Fibroblast of peridontal ligament (primary cell): ENCODE measurements around the gene SAP30BP.
A peak's percentile ranks its signal among the peaks of the same experiment; 100 is the strongest.

Experiments
- DNase-seq: peaks from one replicate; pipeline ENCODE4 v3.0.0-alpha.2; 2010; ENCODE audit errors: extremely low read depth

Gene SAP30BP

DNA sequence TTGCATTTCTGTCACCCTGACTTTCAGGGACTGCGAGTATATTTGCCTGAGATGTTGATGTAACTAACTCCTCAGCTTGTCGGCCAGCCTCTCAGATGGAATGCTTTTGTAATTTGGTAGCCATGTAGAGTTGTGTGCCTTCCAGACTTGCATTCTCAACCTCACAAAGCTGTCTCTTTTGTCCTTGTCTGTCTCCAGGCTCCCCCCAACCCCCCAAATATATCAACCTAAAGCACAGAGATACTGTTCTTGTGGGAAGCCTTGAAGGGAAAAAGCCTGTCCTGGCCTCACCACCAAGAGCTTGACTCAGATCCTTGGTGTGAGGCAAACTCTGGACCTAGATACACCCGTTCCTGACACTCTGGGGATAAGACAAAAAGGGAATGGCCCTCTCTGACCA, 18.4 kb downstream of the SAP30BP start:
- peak; percentile 30 for DNase-seq

- no peak for DNase-seq
Measured at GRCh38 chr17:75688209-75688825, 21.2 kb downstream of the SAP30BP start.

DNA sequence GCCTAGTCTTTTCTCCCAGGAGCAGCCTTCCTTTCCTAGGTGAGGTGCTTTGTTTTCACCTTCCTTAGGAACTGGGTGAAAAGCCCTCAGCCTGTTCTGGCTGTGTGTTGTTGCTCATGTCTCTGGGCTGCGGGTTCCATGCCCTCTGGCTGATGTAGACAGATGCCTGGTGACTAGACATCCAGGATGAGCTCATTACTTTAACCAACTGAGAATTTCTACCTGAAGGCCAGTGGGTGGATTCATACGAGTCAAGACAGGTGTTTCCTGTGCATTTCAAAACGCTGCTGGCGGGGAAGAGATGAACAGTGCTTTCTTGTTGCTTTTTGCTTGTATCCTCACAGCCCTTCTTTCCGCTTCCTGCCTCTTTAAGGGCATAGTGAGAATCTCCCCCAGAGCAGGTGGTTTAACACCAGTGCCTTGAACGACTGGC, 22.3 kb downstream of the SAP30BP start:
- DNase-seq = no peak

GRCh38 chr17:75691371-75691791, 24.2 kb downstream of the SAP30BP start:
- DNase-seq = no peak

- DNase-seq = no peak
Measured at GRCh38 chr17:75691801-75692626, 24.9 kb downstream of the SAP30BP start.

DNA sequence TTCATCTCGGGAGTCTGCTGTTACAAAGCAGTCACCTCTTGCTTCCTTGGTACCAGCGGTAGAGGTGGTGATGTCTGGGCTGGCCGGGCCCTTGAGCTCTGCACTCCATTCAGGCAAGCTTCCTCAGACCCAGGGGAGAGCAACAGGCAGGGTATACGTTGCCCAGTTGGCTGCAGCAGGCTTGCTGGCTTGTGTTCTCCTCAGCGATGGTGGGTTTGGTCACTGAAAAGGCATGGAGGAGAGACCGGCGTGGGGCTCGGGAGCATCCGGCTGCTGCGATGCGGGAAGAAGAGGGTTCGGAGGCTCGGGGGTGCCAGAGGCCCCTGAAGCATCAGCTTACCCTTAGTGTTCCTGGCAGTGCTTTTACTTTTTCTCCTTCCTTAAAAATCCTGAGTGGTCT, 25.8 kb downstream of the SAP30BP start:
- DNase-seq = no peak

- DNase-seq = peak; percentile 82
Measured at GRCh38 chr17:75693500-75694481, 26.7 kb downstream of the SAP30BP start.

DNA sequence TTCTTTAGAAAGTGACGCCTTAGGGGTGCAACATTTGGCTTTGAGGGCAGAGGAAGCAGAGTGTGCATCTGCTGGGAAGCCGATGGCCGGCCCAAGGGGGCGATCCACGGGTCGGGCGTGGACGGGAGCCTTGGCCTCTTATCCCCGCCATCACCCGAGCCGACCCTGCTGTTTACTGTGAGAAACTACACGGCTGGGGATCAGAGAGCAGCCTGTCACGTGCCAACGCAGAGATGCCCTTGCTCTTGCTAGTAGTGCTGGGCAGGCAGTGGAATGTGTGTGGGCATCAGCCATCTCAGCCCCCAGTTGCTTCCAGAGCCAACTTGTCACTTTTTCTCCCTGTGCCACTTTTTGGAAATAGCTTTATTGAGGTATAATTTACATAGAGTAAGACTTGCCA, 27.4 kb downstream of the SAP30BP start:
- no peak for DNase-seq

DNA sequence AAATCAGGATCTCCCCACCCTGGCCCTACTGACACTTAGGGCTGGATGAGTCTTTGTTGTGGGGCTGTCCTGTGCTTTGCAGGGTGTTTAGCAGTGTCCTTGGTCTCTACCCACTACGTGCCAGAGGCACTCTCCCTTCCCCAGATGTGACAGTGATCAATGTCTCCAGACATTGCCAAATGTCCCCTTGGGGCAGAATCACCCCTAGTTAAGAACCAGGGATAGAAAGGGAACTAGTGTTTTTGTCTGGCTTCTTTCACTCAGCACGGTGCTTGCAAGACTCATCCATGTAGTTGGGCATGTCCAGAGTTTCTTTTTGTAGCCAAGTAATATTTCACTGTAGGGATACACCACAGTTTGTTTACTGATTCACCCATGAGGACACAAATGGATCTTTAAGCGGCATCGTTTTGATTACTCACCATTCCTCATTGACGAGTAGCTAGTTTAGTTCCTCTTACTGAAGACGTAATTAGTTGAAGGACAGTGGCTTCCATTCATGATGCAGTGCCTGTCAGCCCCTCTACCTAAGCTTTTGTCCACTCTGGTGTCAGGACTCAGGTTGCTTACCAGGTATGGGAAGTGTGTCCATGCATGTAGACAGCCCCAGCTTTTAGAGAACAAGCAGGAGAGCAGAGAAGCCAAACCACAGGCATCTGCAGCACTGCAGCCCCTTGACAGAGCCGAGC, 28.1 kb downstream of the SAP30BP start:
- DNase-seq = no peak

DNA sequence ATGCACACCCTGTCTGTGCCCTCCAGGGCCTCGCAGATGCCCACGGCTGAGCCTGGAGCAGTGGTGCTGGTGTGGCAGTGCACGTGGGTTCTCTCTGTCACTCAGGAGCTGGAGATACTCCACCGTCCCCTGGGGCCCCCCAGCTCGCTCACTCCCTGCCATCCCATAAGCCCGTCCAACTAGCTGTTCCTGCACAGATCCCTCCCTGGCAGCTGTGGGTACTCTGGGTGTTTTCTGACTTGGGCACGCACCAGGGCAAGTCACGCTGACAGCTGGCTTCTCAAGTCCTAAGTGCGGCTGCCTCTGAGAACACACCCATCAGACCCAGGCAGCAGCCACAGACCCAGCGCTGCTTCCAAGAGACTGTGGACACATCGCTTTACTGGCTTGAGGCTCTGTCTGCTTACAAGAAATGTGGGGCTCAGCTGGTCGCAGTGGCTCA, 28.7 kb downstream of the SAP30BP start:
- DNase-seq = no peak

DNA sequence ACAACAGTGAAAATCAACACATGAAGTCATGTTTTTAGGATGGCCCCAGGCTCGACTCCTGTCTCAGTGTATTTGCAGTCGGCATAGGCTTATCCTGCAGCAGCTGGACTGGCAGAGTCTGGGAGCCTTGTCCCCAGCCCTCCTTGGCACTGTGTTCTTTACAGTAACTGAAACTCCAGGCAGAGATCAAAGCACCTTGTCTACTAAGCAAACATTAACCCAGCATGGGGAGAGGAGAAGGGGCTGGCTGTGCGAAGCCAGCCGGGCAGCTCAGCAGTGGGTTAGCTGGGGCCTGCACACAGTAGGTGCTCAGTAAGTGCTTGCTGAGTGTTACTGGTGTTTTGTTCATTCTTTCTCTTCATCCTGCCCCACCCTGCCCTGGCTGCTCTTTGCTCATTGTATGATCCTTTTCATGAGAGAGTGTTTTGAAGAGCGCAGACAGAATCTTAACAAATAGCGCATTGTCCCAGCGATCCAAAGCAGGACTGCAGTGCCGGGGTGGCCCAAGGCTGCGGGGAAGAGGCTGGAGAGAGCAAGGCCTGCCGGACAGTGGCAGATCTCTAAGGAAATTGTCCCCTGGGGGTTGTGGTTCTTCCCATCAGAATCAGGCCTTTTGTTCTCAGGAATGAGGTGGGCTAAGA, 30.6 kb downstream of the SAP30BP start:
- no peak for DNase-seq

GRCh38 chr17:75698659-75699058, 31.5 kb downstream of the SAP30BP start:
- DNase-seq = no peak

- DNase-seq = no peak
Measured at GRCh38 chr17:75701288-75701687, 34.1 kb downstream of the SAP30BP start.

- no peak for DNase-seq
Measured at GRCh38 chr17:75703191-75703590, 36.1 kb downstream of the SAP30BP start.

DNA sequence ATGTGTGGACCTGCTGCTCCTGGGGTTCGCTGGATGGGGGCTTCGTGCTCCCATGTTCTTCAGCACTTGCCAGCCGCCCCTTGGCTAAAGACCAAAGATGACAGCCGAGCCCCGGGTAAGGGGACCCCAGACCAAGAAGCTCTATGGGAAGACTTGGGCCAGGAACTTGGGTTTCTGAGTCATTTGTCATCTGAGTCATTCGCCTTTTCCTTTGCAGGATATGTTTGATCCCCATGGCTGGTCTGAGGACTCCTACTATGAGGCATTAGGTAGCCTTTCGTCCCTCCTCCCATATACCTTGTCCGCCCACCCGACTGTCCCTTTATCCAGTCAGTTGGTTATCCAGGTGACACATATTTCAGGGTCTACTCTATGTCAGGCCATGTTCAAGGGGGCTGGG, 36.5 kb downstream of the SAP30BP start:
- no peak for DNase-seq

GRCh38 chr17:75704963-75705875, 38.1 kb downstream of the SAP30BP start:
- DNase-seq = no peak

DNA sequence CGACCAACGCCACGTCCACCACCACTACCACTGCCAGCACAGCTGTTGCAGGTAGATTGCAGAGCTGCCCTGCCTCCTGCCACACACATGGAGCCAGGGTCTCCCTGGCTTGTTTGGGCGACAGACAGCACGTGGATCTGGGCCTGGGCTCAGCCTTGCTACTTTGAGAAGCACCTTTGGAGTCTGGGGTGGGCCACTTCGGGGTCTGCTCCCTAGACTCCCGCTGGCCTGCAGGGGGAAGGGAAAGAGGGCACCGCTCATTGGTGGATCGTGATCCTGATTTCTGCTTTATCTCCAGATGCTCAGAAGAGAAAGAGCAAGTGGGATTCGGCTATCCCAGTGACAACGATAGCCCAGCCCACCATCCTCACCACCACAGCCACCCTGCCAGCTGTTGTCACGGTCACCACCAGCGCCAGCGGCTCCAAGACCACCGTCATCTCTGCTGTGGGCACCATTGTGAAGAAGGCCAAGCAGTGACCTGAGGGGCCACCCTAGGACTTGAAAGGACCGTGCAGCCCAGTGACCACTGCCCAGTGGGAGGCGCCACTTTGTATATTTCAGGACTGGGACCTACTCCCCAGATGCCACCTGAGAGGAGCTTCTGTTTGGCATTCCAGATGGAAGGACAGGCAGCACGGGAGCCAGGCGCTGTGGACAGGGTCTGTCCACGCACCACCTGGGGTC, 39.0 kb downstream of the SAP30BP start:
- DNase-seq = no peak

DNA sequence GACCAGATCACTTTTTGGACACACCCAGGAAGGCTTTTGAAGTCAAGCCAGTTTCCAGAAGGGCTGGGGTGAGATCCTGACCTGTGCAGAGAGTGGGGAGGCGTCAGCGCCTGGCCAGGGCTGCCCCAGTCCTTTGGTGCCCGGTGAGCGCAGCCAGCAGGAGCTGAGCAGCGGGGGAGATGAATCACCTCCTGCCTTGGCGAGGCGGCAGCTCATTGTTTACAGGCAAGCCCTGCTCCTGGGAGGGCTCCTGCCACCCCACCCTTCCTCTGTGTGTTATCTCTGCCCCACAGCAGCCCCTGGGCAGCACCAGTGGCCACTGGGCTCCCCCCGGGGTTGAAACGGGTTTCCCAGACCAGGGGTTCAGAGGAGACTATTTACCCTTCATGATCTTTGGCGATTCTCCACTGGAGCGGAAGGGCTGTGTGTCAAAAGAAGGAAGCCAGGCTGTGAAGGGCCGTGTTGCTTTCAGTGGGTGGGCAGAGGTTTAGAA, 40.0 kb downstream of the SAP30BP start:
- DNase-seq = no peak

GRCh38 chr17:75712446-75712845, 45.3 kb downstream of the SAP30BP start:
- no peak for DNase-seq
